Left lung (tissue), 8 donors: ENCODE data around the gene AFG3L2. TPM values are rescaled to one million over a fixed set of nuclear protein-coding genes. Genes with fewer than 3 reads are reported as not detected.

Source experiments
- polyA plus RNA-seq, 6 donors: library from polyadenylated mRNA; unstranded; fragments of 120-200 nt; gene quantifications; one replicate each; pipeline ENCODE4 v1.2.1, GENCODE V29; 2013; ENCODE audit not compliant: insufficient read length in 6 of 6
- total RNA-seq, 2 donors: library from RNA; stranded (reverse); fragmentation: NEBNext Ultra II Directional; extraction: Animal tissue kit (Norgen Biotek cat#: 25700); gene quantifications; one replicate each; pipeline ENCODE4 v1.2.1, GENCODE V29; 2021
- donor health status: DM: no; HTN: yes; CAD: no.
- donor health status: DM: no; HTN: no; CAD: no.

Gene AFG3L2
- total and polyA plus RNA-seq, 8 donors: 30.3 to 48.4 (median 43.9) TPM

Other genes starting within 250 kb of the AFG3L2 start
- not detected for gene CIDEA, start 122.9 kb downstream of the AFG3L2 start, total RNA-seq
- gene CIDEA, start 122.9 kb downstream of the AFG3L2 start, polyA plus RNA-seq: 1 to 10 TPM in 4 of 6 donors, under 1 TPM in 2; 0.77 to 2.2 (median 1.8) TPM
- 100 to 1,000 TPM in 1 of 2 donors, 10 to 100 TPM in 1; 90.0 to 140 TPM for gene TUBB6, start 69.0 kb downstream of the AFG3L2 start, total RNA-seq
- 100 to 1,000 TPM in 1 of 6 donors, 10 to 100 TPM in 5; 55.6 to 105 (median 73.0) TPM for gene TUBB6, start 69.0 kb downstream of the AFG3L2 start, polyA plus RNA-seq
- gene PRELID3A, start 30.7 kb upstream of the AFG3L2 start, total RNA-seq: 1 to 10 TPM; 5.3 TPM
- gene PRELID3A, start 30.7 kb upstream of the AFG3L2 start, polyA plus RNA-seq: 1 to 10 TPM; 5.5 to 8.2 (median 6.9) TPM